Activated CD4-positive, alpha-beta T cell treated with anti-CD3 and anti-CD28 coated beads, Interleukin-2, Interleukin-6, amounts not matched to agents 100 ng/mL and 50 ng/mL, durations not matched to agents 16 hours and 8 hours (primary cell): Measurements from ENCODE around the gene COL9A3.

Experiments
- DNase-seq: peaks from one replicate; pipeline ENCODE4 v3.0.0-alpha.2; 2020

The COL9A3 gene

GRCh38 chr20:62816884-62817873 lies at the start of gene COL9A3:
Gene COL9A3 (plus strand): TSS chr20:62817050. CDS start chr20:62817065, 15 bp downstream.
- DNase-seq, result no peak

GRCh38 chr20:62768234-62768546 lies 48.7 kb upstream of the COL9A3 start:
- no peak for DNase-seq

GRCh38 chr20:62768551-62769287 lies 48.1 kb upstream of the COL9A3 start:
- DNase-seq, result no peak

GRCh38 chr20:62769346-62770071 lies 47.3 kb upstream of the COL9A3 start:
- no peak for DNase-seq

- no peak for DNase-seq
These were observed 46.5 kb upstream of the COL9A3 start for GRCh38 chr20:62770111-62770910.

GRCh38 chr20:62770916-62771315 lies 45.9 kb upstream of the COL9A3 start:
- DNase-seq, result no peak

- no peak for DNase-seq
These were observed 45.3 kb upstream of the COL9A3 start for GRCh38 chr20:62771396-62772102.

- DNase-seq, result no peak
These were observed 44.7 kb upstream of the COL9A3 start for GRCh38 chr20:62772103-62772611.

GRCh38 chr20:62772619-62772989 lies 44.2 kb upstream of the COL9A3 start:
- DNase-seq, result no peak

GRCh38 chr20:62772990-62773844 lies 43.6 kb upstream of the COL9A3 start:
- DNase-seq, result no peak

GRCh38 chr20:62773845-62774714 lies 42.8 kb upstream of the COL9A3 start:
- DNase-seq, result no peak

- DNase-seq, result no peak
These were observed 42.1 kb upstream of the COL9A3 start for GRCh38 chr20:62774762-62775161.

- DNase-seq, result no peak
These were observed 41.6 kb upstream of the COL9A3 start for GRCh38 chr20:62775206-62775605.

- DNase-seq, result no peak
These were observed 40.7 kb upstream of the COL9A3 start for GRCh38 chr20:62776035-62776691.

- DNase-seq, result peak; percentile 78
These were observed 39.9 kb upstream of the COL9A3 start for GRCh38 chr20:62776692-62777527.

- DNase-seq, result no peak
These were observed 39.4 kb upstream of the COL9A3 start for GRCh38 chr20:62777528-62777830.

- DNase-seq, result no peak
These were observed 38.8 kb upstream of the COL9A3 start for GRCh38 chr20:62778058-62778457.
